ENCODE data around the gene SLA2.
"Not testable (repeated sequence)": the region's sequence is repeated elsewhere in the genome, so short reads cannot be mapped to it uniquely, and the experiment has no call there.

SLA2 gene

DNA sequence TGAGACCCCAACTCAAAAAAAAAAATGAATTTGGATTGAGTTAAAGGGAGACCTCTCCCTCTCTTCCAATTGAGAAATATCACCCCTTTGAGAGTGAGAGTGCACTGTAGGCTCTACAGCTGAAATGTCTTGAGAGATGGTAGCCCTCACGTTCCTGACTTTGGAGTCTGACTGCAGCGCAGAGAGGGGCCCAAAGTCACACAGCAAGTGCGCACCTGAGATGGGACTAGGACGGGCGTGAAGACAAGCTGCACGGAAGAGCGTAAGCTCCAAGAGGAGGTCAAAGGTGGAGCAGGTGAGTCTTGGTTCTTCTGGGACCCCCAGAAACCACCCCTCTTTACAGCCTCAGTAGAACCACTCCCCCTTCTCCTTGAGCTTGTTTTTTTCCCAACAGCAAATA is 643 bp downstream of the SLA2 start:
- no peak for DNase-seq (ENCODE audit: low spot score)

DNA sequence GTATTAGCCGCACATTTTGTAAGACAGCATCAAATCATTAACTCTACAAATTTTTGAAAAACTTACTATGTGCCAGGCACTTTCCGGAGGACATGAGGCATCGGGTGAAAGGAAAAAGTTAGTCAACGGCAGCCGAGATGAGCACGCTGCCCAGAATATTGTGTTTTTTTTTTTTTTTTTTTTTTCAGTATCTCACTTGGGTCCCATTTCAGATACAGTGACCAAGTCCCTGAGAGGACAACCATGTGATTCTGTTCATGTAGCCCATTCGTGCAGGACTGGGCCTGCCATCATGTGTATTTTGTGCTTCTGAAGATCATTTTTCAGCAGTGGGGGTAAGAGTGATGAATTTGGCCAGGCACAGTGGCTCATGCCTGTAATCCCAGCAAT is 1.3 kb downstream of the SLA2 start:
- DNase-seq (ENCODE audit: low spot score): no peak

DNA sequence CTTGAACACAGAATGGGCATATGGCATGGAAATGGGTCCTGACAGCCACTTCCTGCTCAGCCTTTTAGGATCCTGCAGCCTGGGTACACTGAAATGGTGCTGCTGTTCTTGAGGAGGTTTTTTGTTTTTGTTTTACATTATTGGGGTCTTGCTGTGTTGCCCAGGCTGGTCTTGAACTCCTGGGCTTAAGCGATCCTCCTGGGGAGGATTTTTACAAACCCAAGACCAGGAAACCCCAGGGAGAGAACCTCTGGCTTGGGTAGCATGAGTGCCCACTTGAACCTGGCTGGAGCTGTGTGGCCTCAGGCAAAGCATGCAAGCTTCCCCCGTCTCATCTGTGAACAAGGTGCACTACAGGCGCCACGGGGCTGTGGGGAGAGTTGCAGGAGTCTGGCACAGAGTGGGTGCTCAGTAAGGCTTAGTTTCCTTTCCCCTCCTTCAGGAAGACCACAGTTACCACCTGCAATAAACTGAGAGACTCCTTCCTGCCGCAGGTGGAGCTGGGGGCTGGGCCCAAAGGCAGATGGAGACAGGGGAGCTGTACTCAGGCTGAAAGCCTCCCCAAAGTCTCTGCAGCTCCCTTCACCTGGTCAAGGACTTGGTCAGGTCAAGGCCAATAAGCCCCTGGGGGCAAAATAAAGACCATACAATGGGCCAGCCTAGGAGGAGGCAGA is 1.8 kb downstream of the SLA2 start:
- peak; percentile 71 for DNase-seq (ENCODE audit: low spot score)

DNA sequence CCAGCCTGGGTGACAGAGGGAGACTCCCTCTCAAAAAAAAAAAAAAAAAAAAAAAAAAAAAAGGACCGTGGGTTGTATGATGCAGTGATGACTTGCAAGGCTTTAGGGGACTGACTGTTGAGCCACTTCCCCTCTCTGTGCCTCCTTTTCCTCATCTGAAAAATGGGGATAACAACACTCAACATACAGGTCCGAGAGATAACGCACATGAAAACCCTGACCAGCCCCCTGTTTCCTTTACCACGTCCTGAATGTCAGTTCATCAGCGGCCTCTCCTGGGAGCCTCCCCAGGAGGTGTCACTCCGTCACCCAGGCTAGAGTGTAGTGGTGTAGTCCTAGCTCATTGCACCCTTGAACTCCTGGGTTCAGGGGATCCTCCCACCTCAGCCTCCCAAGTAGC is 3.9 kb downstream of the SLA2 start:
- DNase-seq (ENCODE audit: low spot score): no peak

DNA sequence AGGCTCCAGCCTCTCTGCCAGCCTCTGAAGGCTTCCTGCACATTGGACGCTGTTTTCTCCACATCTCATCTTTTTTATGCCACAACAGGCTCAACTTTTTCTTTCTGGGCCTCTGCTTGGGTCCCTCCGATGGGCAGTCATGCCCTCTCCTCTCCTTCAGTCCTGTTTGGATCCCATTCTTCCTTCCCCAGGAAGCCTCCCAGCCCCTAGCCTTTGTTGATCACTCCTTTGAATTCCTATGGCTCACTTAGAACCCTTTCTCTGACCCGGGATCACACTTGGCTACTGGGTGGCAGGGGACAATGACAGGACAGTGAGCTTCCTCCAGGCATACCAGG is 4.5 kb downstream of the SLA2 start:
- no peak for DNase-seq (ENCODE audit: low spot score)

DNA sequence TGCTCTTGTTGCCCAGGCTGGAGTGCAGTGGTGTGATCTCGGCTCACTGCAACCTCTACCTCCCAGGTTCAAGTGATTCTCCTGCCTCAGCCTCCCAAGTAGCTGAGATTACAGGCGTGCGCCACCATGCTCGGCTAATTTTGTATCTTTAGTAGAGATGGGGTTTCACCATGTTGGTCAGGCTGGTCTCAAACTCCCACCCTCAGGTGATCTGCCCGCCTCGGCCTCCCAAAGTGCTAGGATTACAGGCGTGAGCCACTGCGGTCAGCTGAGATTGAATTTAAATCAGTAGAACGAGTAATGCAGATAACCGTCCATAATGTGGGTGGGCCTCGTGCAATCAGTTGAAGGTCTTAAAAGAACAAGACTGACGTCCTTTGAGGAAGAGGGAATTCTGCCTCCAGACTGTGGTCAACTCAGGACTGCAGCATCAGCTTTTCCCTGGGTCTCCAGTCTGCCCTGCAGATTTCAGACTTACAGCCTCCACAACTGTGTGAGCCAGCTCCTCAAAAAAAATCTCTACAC is 7.1 kb downstream of the SLA2 start:
- DNase-seq (ENCODE audit: low spot score): not testable (repeated sequence)

DNA sequence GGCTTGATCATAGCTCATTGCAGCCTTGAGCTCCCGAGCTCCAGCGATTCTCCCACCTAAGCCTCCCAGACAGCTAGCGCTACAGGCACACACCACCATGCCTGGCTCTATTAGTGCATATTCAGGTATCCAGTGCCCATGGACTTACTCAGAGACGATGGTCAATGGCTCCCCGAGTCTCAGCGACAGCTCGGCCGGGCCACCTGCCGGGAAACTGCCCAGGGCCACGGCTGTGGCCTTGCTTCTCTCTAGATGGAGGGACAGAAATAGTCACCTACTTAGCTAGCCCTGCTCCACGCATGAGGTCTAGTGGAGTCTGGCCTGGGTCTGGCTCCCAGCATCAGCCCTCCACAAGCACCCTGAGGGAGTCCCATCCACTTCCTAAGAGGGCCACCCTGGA is 11.7 kb downstream of the SLA2 start:
- DNase-seq (ENCODE audit: low spot score): no peak

DNA sequence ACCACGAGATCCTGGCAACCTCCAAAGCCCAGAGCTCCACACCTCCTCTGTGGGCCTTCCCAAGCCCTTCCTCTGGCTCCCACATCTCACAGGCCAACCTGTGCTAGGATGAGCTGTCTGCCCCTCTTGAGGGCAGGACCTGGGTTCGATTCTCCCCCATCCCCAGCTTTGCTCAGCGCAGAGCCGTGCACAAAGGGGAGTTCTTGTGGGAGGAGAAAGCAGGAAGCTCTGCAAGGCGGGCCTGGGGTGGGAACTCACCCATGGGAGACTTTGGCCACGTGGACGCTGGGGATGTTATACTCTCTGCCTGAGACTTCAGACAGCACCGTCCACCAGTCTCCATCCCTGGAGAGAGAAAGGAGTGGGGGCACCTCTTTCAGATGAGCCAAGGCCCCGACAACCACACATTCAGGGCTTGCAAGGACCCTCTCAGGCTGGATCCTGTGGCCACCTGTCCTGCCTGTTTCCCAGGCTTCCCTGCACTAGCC is 12.7 kb downstream of the SLA2 start:
- no peak for DNase-seq (ENCODE audit: low spot score)

DNA sequence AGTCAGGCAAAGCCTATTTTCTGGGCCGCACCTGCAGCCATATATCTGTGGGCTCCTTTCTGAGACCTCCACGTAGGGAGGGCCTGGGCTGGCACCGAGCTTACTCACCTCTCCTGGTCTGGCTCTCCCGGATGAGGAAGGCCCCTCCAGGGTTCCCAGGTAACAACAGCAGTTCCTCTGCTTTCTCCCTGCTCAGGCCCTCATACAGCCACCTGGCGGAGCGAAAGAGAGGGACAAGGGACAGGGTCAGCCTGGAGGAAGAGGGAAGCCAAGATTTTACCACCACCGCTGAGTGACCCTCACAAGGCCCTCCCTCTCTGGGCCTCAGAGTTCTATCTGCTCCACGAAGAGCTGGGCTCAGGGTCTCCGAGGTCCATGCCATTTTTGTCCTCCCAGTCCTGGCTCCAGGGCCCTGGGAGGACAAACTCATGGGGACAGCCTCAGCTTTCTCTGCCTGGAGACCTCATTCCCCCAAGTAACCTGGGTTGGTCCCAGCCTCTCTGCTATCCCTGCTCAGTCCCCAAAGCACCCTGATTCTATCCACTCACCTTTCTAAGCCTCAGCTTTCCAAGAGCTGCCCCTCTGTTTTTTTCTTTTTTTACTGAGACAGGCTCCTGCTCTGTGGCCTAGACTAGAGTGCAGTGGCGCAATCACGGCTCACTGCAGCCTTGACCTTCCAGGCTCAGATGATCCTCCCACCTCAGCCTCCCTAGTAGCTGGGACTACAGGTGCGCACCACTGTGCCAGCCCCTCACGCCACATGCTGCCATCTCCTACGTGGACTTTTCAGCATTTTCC is 13.3 kb downstream of the SLA2 start:
- DNase-seq (ENCODE audit: low spot score): no peak

DNA sequence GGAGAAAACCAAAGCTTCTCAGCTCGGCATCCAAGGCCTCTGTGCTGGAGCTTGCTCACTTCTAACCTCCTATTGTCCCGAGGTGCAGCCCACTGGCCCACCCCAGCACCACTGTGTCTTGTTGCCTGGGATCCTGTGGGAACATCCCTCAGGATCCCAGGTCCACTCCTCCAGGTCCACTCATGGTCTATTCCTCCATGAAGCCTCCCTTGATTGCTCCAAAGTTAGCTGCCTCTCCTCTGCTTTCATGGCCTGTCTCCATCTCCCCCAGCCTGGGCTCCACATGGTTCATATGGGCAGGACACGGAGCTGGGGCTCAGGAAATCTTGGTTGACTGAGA is 13.9 kb downstream of the SLA2 start:
- DNase-seq (ENCODE audit: low spot score): no peak

DNA sequence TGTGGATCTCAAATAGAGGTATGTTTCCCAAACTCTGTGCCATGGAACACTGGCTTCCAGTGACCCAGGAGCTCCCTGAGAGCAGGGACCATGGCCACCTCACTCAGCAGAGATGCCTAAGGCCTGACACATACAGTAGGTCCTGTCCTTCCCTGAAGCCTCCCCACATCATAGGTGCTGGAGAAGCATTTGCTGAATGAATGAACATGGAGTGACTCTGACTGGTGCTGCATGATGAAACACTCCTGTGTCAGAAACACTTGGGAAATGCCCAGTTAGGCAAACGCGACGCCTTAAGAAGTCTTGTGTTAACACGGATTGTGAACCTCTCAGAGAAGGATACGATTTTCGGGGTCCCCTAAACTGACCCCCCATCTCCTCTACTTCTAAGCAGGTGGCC is 14.3 kb downstream of the SLA2 start:
- no peak for DNase-seq (ENCODE audit: low spot score)

DNA sequence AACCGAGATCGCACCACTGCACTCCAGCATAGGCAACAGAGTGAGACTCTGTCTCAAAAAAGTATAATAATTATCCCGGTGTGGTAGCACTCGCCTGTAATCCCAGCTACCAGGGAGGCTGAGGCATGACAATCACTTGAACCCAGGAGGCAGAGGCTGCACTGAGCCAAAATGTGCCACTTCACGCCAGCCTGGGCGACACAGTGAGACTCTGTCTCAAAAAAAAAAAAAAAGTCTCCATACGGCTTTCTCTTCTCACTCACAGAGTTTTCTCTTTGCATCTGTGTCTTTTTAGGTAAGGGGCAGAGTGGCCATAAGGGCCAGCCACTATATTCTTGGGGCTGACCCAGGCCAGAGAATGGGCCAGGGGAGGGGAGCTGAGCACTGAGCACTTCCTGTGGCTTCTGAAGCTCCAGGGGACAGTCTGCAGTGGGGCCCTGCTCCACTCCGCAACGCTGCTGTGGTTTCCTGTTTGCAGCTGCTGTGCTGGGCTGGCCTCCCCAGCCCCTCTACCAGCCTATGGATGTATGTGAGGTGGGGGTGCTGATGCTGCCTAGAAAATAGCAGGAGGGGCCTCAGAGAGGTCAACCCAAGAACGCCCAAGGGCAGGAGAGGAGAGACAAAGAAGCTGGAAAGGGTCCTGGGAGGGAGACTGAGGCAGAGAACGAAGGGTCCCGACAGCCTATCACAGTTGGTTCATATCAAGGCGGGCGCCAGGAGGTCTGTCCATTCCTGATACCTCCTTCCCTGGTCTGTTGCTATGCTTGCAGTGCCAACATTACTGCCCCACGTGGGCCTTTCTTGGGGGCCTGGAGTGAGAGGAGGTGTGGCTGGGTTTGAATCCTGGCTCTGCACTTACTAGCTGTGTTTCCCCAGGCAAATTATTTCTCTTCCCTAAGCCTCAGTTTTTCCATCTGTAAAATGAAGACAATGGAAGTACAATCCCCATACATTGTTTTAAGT is 16.0 kb downstream of the SLA2 start:
- DNase-seq (ENCODE audit: low spot score): peak; percentile 58

DNA sequence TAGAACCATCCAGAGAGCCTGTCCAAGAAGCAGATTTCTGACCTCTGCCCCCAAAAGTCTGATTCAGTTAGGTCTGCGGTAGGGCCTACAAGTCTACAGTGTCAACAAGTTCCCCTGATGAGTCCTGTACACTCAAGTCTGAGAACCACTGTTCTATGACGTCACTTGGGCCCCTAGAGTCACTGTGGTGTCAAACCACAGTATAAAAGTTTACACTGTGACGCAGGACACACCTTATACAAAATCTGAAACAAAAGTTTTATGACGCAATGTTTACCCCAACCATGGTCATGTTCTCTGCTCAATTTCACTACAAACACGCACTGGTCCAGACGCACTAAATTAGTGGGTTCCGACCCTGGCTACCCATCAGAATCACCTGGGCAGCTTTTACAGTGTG is 17.9 kb downstream of the SLA2 start:
- DNase-seq (ENCODE audit: low spot score): no peak

DNA sequence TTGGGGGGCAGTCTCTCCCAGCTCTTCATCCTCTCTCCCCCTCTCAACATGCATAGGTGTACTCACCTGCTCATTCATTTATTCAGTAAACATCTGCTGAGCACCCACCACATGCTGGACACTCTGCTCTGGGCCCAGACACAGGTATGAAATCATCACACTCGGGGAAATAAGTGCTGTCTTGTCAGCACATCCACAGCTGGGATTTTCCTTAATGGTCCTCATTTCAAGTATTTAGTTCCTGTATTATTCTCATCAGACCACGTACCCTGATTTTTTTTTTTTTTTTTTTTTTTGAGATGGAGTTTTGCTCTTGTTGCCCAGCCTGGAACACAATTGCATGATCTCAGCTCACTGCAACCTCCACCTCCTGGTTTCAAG is 21.1 kb downstream of the SLA2 start:
- no peak for DNase-seq (ENCODE audit: low spot score)

DNA sequence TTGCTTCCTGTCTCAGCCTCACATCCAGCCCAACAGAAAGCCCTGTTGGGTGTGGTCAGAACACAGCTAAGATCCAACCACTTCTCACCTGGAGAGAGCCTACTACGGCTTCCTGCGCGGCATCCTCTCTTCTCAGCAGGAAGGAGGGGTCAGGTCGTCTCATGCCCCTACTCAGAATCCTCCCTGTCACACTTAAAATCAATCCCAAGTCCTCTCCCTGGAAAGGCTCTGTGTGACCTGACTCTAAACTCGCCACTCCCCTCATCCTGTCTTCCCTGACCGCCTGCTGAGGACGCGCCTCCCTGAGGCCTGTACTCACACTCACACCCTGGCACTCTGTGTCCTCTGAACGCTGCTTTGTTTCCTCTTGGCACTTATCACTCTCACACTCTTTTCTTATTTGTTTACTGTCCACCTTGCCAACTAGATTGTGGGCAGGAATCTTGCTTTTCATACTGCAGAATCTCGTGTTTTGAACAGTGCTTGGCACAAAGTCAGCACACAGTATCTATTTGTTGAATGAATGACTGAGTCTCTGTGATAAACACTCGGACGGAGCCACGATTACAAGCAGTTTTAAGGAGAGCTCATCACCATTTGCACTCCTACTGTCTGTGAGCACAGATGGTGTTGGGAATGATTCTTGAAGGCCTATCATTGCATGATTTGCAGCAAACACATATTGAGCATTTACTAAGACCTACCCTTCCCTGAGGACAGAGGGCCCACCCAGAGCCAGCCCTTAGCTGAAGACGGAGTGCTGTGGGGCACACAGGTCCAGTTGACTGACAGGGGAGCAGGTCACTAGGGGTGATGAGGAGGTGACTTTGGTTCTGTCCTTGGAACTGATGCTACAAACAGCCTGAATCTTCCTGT is 21.7 kb downstream of the SLA2 start:
- DNase-seq (ENCODE audit: low spot score): no peak

DNA sequence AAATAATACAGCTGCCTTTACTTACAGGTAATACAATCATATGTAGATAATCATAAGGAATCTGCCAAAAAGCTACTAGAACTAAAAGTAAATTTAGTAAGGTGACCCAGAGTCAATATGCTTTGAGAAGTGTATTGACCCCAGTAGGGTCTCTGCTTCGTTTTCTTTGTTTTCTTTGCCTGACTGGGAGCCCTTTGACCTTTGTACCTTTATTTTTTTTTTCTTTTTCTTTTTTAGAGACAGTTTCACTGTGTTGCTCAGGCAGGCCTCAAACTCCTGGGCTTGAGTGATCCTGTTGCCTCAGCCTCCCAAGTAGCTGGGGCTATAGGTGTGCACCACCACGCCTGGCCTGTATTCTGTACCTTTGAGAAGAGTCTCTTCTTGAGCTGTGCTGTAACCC is 22.6 kb downstream of the SLA2 start:
- no peak for DNase-seq (ENCODE audit: low spot score)

DNA sequence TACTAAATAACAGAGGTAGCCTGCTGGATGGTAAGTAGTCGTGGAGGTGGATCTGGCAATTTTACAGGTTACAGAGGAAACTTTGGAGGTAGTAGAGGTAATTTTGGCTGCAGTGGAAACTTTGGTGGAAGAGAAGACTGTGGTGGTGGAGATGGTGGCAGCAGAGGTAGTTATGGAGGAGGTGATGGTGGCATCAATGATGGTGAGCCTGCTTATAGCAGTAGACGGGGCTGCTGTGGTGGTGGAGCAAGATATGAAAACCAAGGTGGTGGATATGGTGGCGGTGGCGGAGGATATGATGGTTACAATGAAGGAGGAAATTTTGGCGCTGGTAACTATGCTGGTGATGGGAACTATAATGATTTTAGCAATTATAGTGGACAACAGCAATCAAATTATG is 25.1 kb downstream of the SLA2 start:
- no peak for DNase-seq (ENCODE audit: low spot score)

DNA sequence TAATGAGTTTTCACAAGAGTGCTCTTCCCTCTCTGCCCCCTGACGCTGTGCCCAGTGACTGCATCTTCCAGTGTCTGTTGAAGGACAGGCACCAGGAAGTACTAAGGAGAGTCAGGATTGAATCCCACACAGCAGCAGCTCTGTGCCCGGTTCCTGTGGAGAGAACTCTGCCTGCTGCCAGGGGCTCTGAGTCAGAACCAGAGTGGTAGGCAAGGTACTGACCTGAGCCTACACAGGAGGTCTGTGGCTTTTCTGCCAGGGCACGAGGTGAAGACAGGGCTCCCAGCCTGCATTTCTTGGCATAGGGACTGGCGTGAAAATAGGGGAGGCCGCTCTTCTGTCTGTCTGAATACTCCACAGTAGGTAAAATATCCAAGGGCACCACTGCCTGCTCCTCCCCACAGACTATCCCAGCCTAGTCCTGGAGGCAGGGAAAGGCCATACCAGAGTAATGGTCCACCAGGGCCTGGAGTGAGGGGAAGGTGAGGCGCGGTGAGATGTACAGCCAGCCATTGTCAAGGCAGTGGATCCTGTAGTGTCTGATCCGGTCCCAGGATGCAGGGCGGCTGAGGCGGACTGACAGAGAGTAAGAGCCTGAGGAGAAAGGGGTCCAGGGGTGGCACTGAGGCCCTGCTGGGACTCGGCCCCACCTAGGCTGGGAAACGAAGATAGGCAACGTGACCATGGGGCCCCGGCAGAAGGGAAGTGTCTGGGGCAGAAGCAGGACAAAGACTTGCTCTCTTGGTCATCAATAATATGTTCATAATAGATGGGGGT is 31.0 kb downstream of the SLA2 start:
- DNase-seq (ENCODE audit: low spot score): no peak

DNA sequence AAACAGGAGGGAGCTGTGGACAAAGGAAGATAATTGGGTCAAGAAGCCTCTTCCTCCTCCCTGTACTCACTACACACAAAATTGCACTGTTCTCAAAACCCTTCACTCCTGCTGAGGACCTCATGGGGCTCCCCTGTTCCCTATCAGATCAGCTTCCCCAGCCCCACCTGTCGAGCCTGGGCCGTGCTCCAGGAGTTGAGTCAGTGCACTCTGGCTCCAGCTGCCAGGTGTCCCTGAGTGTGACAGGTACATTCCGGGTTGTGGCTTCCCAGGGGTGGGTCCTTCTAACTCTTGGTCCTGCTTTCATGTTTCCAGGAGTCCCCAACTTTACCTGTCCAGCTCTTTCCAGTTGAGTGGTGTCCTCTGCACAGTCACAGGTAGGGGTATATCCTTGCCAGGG is 32.0 kb downstream of the SLA2 start:
- DNase-seq (ENCODE audit: low spot score): no peak

DNA sequence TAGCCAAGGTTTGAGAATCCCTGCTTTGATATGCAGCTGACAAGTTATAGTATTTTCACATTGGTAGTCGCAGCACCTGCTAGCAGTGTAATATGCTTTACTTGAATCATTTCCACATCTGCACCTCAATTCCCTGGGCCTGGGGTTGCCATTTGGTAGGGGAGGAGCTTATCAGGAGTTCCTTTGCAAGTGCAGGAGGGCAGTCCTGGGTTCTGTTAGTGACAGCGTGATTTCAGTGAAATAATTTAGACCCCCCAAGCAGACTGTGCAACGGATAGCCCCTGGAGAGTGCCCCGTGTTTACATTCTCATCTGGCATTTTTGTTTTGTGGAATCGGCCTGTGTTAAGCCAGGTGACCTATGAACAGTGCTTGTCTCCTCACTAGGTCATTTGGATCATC is 34.4 kb downstream of the SLA2 start:
- no peak for DNase-seq (ENCODE audit: low spot score)

DNA sequence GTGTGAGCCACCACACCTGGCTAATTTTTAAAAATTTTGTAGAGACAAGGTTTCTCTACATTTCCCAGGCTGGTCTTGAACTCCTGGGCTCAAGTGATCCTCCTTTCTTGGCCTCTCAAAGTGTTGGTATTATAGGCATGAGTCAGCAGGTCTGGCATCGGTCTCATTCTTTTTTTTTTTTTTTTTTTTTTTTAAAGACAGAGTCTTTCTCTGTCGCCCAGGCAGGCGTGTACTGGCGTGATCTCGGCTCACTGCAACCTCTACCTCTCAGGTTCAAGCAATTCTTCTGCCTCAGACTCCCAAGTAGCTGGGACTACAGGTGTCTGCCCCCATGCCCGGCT is 37.6 kb downstream of the SLA2 start:
- DNase-seq (ENCODE audit: low spot score): not testable (repeated sequence)
